ENCODE data around the gene RAD54L. TPM values are rescaled to one million over a fixed set of nuclear protein-coding genes. Genes with fewer than 3 reads are reported as not detected.

The RAD54L gene
- total RNA-seq, 1 experiment from 2014 or later = 54.7 TPM

- TF ChIP-seq FOXP4 (CRISPR knock-in tag; IDR thresholded peaks at IDR 0.05) = peak; percentile 8; the same call in 1 of the 2 replicates
- TF ChIP-seq CREM (CRISPR knock-in tag; IDR thresholded peaks at IDR 0.05) = no peak
- no peak for TF ChIP-seq SMAD4 (CRISPR knock-in tag; IDR thresholded peaks at IDR 0.05)
- no peak for TF ChIP-seq OVOL2 (CRISPR knock-in tag; IDR thresholded peaks at IDR 0.05; ENCODE audit: borderline replicate concordance)
- TF ChIP-seq IRF2 (CRISPR knock-in tag; IDR thresholded peaks at IDR 0.05; ENCODE audit: borderline replicate concordance, low read depth) = no peak
- no peak for TF ChIP-seq STAT6 (CRISPR knock-in tag; conservative IDR thresholded peaks at IDR 0.05; ENCODE audit: low read depth)
- TF ChIP-seq ZNF416 (CRISPR knock-in tag; IDR thresholded peaks at IDR 0.05) = peak; percentile 19; the same call in 1 of the 2 replicates
- no peak for TF ChIP-seq NR1H2 (CRISPR knock-in tag; IDR thresholded peaks at IDR 0.05)
- TF ChIP-seq RELA (CRISPR knock-in tag; IDR thresholded peaks at IDR 0.05; ENCODE audit: borderline replicate concordance) = no peak
- TF ChIP-seq FOXK1 (CRISPR knock-in tag; IDR thresholded peaks at IDR 0.05) = no peak
- TF ChIP-seq ERG (CRISPR knock-in tag; IDR thresholded peaks at IDR 0.05) = no peak
- TF ChIP-seq HMGXB4 (CRISPR knock-in tag; IDR thresholded peaks at IDR 0.05) = no peak
- no peak for TF ChIP-seq E2F4 (CRISPR knock-in tag; IDR thresholded peaks at IDR 0.05; ENCODE audit: borderline replicate concordance, low read depth)
- no peak for TF ChIP-seq SOX15 (CRISPR knock-in tag; IDR thresholded peaks at IDR 0.05)
Measured at GRCh38 chr1:46302641-46303037, 55.1 kb downstream of the RAD54L start (continued).

GRCh38 chr1:46303038-46303871 is 55.7 kb downstream of the RAD54L start, which contains the start of the genes LRRC41 and UQCRH:
Gene LRRC41 (minus strand): TSS chr1:46303616. CDS start chr1:46303322, 294 bp downstream.
Gene UQCRH (plus strand): TSS chr1:46303698. CDS start chr1:46303767, 69 bp downstream.
- Mint-ChIP-seq H3K27ac (peak within 1 kb of the TSS; percentile 98), H3K4me3 (peak within 1 kb of the TSS; percentile 100), H3K27me3 (ENCODE audit: low read depth) (no peaks in the 10 kb centered on the region), H3K36me3 (peaks cover 20% of the 10 kb centered on the region), H3K4me1 (peaks cover 58% of the 10 kb centered on the region), H3K9me3 (no peaks in the 10 kb centered on the region)
- CTCF ChIA-PET = interaction anchor here (0.6 to 2.3 kb wide), 9 partner anchors 30 to 103 kb away, joined by 3 to 9 read pairs (median 5); partner anchors contain the start of genes NSUN4 and RAD54L
- DNase-seq (ENCODE audit: low spot score) (peak; percentile 94), ATAC-seq (peak; percentile 72)
- POLR2A ChIA-PET = interaction anchor here (0.6 to 2.5 kb wide), 6 partner anchors 10 to 781 kb away, joined by 3 to 13 read pairs (median 4); partner anchors contain the start of genes NSUN4, PRDX1 and RAD54L
- no peak; the same call in 1 of the 2 replicates for TF ChIP-seq KAT7 (CRISPR knock-in tag; IDR thresholded peaks at IDR 0.05; ENCODE audit: borderline replicate concordance)
- 0 out of 2 replicates have a peak, but pooled peaks have one; percentile 25 for TF ChIP-seq SP1 (CRISPR knock-in tag; conservative IDR thresholded peaks at IDR 0.05)
- TF ChIP-seq ZNF138 (CRISPR knock-in tag; conservative IDR thresholded peaks at IDR 0.05) = no peak
- no peak for TF ChIP-seq E2F4 (CRISPR knock-in tag; IDR thresholded peaks at IDR 0.05; ENCODE audit: borderline replicate concordance, low read depth)
- TF ChIP-seq ETV6 (CRISPR knock-in tag; IDR thresholded peaks at IDR 0.05) = 0 out of 2 replicates have a peak, but pooled peaks have one; percentile 3
- no peak for TF ChIP-seq ZNF532 (CRISPR knock-in tag; IDR thresholded peaks at IDR 0.05; ENCODE audit: borderline replicate concordance)
- TF ChIP-seq ESRRA (CRISPR knock-in tag; IDR thresholded peaks at IDR 0.05; ENCODE audit: borderline replicate concordance) = no peak
